GM12874 (cell line): ENCODE measurements around the gene ITGA5.

ENCODE experiments used
- TF ChIP-seq, protein P1 (sequence below): IDR thresholded peaks from 2 replicates; pipeline ENCODE4 v1.5.1; 2011; ENCODE audit warnings: low read depth, mild to moderate bottlenecking, control low read depth, low read length, moderate library complexity; ENCODE audit not compliant: insufficient read depth

Gene ITGA5

DNA sequence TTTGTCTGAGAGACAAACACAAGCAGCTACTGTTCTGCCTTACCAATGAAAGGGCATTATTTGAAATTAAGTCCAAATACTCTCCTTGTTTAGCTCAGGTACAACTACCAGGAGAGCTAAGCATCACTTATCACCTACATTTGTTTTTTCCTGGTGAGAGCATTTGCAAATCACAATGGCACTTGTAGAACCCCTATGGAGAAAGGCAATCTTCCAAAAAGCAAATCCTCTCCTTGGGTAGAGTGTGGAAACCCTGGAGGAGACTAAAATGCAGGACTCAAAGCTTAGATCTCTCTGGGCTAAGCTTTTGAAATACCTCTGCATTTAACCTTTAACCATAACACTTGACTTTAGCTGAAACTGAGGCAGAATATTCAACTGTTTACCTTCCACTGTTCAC, 33.6 kb upstream of the ITGA5 start:
- TF ChIP-seq, protein P1, sequence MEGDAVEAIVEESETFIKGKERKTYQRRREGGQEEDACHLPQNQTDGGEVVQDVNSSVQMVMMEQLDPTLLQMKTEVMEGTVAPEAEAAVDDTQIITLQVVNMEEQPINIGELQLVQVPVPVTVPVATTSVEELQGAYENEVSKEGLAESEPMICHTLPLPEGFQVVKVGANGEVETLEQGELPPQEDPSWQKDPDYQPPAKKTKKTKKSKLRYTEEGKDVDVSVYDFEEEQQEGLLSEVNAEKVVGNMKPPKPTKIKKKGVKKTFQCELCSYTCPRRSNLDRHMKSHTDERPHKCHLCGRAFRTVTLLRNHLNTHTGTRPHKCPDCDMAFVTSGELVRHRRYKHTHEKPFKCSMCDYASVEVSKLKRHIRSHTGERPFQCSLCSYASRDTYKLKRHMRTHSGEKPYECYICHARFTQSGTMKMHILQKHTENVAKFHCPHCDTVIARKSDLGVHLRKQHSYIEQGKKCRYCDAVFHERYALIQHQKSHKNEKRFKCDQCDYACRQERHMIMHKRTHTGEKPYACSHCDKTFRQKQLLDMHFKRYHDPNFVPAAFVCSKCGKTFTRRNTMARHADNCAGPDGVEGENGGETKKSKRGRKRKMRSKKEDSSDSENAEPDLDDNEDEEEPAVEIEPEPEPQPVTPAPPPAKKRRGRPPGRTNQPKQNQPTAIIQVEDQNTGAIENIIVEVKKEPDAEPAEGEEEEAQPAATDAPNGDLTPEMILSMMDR = no peak

DNA sequence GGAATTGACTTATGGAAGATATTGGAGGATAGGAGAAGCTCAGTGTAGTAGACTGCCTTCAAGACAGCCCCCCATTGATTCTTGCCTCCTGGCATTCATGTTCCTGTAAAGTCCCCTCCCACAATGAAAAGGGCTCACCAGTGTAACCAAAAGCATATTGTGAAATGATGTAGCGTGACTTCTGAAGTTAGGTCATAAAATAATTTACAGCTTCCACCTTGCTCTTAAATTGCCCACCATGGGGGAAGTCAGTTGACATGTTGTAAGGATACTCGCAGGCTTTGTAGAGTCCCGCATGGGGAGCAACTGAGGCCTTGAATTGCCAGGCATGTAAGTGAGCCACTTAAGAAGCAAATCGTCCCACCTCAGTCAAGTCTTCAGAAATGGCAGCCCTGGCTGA, 29.3 kb upstream of the ITGA5 start:
- TF ChIP-seq, protein P1 = no peak

DNA sequence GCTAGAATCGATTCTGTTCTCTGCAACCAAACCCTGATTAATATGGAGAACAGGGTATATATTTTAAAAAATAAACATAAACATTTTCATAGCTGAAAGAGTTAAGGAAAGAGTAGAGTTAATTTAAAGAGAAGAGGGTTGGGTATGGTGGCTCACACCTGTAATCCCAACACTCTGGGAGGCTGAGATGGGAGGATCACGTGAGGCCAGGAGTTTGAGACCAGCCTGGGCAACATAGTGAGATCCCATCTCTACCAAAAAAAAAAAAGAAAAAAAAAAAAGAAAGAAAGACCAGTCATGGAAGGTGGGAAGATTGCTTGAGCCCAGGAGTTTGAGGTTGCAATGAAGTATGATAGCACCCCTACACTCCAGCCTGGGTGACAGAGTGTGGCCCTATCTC, 28.9 kb upstream of the ITGA5 start:
- TF ChIP-seq, protein P1 = no peak

DNA sequence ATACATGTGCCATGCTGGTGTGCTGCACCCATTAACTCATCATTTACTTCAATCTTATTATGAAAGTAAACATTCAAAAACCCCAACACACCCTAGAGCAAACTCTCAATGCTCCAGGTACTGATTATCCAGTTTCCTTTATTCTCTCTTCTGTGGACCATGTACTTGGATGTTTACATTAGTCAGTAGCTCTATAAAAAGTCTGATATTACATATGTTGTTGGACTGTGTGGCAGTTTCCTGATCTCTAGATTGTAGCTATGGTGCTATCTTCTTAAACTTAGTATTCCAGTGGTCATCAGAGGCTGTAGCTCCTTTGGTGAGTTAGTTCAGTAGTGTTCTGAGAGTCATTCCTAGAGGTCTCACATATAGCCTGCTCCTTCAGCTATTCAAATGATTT, 25.1 kb upstream of the ITGA5 start:
- TF ChIP-seq, protein P1 = no peak

DNA sequence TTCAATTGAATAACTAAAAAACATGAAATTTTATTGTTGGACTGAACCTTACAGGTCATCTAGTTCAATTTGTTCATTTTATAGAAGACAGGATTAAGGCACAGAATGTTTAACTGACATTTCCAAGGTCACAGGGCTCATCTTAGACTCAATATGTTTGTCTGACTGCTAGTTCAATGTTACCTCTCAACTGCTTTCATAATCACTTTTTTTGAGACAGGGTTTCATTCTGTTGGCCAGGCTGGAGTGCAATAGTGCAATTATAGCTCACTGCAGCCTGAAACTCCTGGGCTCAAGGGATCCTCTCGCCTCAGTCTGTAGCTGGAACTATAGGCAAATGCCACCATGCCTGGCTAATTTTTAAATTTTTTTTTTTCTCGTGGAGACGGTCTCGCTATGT, 24.4 kb upstream of the ITGA5 start:
- TF ChIP-seq, protein P1 = no peak

DNA sequence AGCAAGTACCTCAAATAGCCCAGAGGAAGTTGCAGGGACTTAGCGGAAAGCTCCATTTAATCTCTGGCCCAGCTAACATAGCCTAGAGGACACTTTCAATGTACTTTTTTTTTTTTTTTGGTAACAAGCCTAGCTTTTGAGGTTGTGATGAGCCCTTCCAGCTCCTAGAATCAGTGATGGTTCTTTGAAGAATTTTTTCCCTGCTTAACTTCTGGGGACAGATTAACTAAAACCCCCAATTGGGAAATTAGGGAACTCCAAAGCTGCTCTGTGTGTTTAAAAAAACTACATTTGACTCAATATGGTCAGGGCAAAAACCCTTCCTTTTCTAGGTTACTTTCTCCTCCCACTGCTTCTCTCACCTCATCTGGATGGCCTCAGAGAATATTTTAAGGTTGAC, 23.9 kb upstream of the ITGA5 start:
- TF ChIP-seq, protein P1 = no peak

DNA sequence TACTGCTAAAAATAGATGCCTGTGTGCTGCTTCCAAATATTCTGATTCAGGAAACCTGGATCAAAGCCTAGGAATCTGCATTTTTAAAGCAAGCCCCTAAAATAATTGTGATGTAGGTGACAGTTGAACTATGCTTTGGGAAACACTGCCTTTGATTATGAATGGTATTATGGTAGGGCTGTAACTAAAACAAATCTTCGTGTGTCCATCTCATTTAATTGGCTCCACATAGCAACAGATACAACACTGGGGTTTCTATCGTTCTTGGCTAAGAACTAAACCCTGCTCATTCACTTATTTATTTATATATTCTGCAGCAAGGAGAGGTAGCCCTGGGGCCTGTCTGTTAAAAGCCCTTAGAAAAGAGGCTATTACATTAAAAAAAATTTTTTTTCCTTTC, 23.0 kb upstream of the ITGA5 start:
- TF ChIP-seq, protein P1 = no peak
